ENCODE measurements around the gene CLOCK.

GRCh38 chr4:55406545-55406944 is 140.2 kb downstream of the CLOCK start:
- TF ChIP-seq CTCF (IDR thresholded peaks at IDR 0.05), result no peak
- TF ChIP-seq POLR2A (IDR thresholded peaks at IDR 0.05), result no peak
